ENCODE measurements around the gene IL10RB.

DNA sequence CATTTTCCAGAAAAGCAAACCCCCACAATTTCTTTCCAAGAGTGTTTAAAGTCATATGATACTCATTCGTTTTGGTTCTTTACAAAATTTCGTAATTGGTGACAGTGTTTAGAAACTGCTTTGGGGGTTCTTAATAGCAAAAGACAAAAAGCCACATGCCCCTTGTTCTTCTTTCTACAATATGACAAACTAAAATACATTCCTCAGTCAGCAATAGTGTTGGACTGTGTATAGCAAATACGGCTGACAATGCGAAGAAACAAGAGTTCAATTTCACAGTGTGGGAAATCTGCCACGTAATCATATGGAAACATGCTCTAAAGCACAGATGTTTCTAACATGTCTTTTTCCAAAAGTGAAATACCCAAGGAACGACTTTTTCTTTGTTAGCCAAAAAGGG lies 51.0 kb downstream of the IL10RB start:
- no peak for TF ChIP-seq EZH2phosphoT487 (IDR thresholded peaks at IDR 0.05; ENCODE audit: low read depth)
- TF ChIP-seq, protein P1, sequence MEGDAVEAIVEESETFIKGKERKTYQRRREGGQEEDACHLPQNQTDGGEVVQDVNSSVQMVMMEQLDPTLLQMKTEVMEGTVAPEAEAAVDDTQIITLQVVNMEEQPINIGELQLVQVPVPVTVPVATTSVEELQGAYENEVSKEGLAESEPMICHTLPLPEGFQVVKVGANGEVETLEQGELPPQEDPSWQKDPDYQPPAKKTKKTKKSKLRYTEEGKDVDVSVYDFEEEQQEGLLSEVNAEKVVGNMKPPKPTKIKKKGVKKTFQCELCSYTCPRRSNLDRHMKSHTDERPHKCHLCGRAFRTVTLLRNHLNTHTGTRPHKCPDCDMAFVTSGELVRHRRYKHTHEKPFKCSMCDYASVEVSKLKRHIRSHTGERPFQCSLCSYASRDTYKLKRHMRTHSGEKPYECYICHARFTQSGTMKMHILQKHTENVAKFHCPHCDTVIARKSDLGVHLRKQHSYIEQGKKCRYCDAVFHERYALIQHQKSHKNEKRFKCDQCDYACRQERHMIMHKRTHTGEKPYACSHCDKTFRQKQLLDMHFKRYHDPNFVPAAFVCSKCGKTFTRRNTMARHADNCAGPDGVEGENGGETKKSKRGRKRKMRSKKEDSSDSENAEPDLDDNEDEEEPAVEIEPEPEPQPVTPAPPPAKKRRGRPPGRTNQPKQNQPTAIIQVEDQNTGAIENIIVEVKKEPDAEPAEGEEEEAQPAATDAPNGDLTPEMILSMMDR (IDR thresholded peaks at IDR 0.05; ENCODE audit: low read depth, low read length), result no peak

Data from OCI-LY3 (cell line).